Superior temporal gyrus (tissue), 1 donor: ENCODE measurements around the gene VTI1A.

Experiments
- DNase-seq: peaks from one replicate; pipeline ENCODE4 v3.0.0-alpha.2; 2016; ENCODE audit errors: extremely low spot score

The VTI1A gene

GRCh38 chr10:112546474-112546873 is 99.5 kb downstream of the VTI1A start:
- no peak for DNase-seq

DNA sequence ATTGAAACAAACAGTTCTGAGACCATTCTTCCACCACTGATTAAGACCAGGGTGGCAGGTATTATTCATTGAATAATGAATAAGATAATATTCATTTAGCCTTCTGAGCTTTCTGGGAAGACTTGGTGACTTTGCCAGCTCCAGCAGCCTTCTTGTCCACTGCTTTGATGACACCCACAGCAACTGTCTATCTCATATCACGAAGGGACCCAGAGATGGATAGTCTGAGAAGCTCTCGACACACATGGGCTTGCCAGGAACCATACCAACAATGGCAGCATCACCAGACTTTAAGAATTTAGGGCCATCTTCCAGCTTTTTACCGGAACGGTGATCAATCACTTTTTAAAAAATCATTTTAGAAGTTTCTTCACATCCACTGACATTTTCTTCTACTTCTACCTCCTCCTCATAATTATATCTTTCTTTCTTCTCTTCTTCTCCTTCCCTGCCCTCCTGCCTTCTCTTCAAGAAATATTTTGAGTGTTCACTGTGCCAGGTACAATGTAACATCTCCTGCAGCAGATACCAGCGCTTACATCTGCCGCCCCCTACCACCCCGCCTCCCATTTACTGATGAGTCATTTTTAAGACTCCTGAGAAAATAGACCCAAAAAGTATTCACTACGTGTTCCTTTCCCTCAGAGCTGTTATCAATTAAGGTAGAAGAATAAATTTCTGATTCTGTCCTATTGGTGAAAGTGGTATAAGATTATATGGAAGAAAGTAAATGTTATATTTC is 101.7 kb downstream of the VTI1A start:
- no peak for DNase-seq

GRCh38 chr10:112552593-112553110 is 105.6 kb downstream of the VTI1A start:
- no peak for DNase-seq

- no peak for DNase-seq
Observed at GRCh38 chr10:112553315-112553714, 106.3 kb downstream of the VTI1A start.

DNA sequence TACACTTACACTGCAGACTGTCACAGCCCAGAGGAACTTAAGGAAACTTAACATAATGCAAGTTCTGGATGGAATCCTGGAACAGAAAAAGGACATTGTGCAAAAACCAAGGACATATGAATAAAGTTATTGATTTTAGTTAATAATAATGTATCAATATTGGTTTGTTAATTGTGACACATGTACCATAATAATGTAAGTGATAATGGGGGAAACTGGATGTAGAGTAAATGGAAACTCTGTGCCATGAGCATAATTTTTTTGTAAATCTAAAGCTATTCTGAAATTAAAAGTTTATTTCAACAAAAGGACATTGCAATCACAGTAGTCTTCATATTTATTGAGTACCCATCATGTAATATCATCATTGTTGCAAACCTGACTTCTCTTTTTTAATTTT is 107.2 kb downstream of the VTI1A start:
- no peak for DNase-seq

DNA sequence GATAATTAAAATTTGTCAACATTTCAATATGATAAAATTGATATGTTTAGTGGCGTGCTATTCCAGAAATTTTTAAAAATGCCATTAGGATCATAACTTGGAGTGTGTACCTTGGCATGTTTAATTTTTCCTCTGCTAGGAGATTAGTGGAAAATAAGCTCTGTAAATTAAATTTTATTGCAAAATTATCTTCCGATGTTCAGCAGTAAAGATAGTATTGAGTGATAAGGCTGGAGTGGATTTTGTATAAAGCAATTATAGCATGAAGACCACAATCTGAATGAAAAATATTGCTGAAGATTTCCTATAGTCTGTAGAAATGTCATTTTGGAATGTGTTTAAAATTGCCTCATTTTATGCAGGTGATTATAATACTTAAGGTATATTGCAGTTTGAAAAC is 110.2 kb downstream of the VTI1A start:
- DNase-seq: no peak

GRCh38 chr10:112558476-112559142 is 111.6 kb downstream of the VTI1A start:
- no peak for DNase-seq

DNA sequence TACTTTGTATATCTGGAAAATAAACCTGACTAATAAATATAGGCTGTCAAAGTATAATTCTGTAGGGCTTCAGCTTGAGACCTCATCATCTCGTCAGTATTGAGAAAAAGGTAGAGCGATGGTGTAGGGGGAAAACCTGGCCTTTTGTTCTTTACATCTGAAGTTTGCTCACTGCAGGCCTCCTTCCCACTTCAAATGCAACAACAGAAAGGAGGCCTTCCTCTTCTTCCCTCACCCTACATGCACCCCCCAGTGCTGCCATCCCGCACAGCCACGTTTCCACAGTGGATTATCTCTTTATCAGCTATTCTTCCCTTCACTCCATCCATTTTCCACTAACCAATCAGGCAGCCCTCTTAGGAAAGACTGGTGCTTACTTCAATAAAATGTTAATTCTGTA is 112.3 kb downstream of the VTI1A start:
- DNase-seq: no peak

GRCh38 chr10:112562122-112562521 is 115.1 kb downstream of the VTI1A start:
- no peak for DNase-seq

DNA sequence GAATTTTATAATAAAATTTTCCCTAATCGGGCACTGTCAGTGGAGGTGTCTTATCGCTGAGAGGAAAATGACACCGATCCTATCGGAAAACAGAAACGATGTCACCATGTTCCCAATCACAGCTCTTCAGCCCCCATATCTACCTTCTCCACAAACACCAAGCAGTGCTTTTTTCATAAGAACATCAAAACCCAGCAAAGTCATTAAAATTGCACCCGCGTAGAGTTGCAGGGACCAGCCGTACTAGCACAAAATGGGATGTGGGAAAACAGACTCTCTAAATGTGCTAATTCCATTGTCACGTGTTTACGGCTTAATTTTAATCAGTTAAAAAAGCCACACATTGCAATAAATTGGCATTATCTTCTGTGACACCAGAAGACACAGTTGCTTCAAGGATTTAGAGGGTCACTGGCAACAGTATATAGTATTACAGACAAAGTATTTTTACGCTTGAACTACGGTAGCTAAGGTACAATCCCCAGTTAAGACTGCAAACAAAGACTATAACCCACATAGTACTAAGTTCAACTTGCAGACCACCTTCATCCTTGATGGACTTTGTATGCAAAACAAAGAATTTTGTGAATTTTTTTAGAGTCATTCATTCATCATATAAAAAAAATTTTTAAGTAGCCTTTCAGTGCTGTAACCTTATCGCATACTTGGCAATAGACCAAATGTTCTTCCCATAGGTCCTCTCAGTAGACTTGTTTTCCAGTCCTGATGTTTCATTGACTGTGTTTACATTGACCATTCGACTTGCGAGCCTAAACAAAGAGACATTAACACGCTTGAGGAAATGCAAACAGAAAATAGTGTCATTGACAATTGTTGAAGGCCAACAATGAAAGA is 116.0 kb downstream of the VTI1A start:
- no peak for DNase-seq

DNA sequence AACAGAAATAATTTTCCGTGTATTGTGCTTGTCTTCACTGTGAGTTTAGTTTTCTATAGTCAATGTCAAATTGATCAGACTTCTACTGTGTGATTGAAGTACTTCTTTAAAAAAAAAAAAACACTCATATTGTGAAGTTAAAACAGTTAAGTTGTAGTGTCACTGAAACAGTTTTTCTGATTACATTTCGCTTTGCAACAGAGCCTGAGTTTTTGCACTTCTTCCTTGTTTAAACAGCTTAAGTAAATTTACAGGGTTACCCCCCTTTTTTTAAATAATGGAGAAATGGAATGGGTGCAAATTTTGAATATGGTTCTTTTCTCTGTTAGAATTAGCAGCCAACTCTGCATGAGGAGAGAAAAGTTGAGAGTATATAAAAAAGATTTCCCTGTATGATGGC is 117.3 kb downstream of the VTI1A start:
- DNase-seq: no peak

DNA sequence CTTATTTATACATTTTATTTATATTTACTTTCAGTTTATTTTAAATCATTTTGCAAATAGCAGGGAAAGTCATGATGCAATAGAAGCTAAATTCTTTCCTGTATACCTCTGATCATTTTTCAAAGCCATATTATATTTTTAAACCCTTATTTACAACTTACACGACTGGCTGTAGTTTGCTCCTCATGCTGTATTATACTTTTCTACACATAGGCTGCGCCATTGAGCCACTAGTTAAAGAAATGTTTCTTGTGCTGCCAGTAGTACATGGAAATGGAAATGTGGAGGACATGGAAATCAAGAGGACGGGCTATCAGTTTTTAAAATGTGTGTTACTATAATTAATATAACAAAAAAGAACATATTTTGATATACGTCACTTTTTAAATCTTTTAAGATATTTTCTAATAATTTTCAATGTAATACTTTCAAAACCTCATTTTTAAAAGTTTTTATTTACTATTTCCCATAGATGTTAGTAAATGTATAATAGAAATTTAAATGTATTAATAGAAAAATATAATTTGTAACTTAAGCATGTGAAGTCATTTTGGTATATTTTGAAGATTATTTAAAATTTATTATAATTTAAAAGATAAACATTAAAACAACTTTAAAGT is 118.5 kb downstream of the VTI1A start:
- DNase-seq: peak; percentile 84

DNA sequence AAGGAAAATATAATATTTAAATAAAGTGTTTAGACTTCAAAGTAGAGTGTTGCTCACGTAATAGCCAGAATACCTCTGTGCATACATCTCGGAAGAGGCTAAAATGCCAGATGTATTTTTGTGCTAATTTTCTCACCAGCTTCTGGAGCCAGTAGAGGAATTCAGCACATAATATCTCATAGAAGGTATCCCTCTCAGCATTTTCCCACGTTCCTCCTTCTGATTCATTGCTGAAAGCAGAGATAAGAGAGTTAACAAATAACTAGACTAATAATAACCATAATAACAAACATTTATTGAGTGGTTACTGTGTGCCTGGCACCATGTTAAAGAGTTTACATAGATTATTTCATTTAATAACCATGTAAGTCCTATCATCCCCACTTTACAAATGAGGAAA is 123.6 kb downstream of the VTI1A start:
- no peak for DNase-seq

DNA sequence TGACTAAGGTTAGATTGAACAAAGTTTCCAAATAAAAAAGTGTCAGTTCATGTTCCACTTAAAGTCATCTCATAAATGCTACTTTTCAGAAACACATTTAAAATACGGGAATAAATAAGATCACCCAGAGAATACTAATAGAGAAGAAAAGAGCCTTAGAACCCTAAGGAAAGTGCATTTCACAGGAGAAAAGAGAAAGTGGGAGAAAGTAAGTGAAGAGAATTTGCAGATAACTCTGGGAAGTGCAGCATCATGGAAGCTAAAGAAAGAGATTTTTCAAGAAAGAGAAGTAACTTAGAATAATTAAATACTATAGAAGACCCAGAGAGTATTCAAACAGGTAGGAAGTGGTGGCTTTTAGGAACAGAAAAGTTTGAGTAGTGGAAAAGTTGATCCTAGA is 132.6 kb downstream of the VTI1A start:
- no peak for DNase-seq

GRCh38 chr10:112580267-112580666 is 133.3 kb downstream of the VTI1A start:
- no peak for DNase-seq

DNA sequence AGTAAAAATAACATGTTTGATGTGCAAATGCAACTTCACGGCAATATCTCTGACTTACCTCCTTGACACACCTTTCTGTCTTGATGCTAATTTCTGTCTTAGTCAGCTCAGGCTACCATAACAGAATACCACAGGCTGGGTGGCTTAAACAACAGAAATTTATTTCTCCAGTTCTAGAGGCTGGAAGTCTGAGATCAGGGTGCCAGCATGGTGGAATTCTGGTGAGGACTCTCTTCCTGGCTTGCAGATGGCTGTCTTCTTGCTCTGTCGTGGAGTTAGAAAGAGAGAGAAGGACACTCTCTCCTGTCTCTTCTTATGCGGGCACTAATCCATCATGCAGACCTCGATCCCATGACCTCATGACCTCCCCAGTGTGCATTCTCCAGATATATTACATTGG is 134.9 kb downstream of the VTI1A start:
- DNase-seq: no peak

- DNase-seq: no peak
Observed at GRCh38 chr10:112583236-112583939, 136.4 kb downstream of the VTI1A start.

- no peak for DNase-seq
Observed at GRCh38 chr10:112584276-112584675, 137.3 kb downstream of the VTI1A start.

GRCh38 chr10:112585126-112585525 is 138.1 kb downstream of the VTI1A start:
- DNase-seq: peak; percentile 57

DNA sequence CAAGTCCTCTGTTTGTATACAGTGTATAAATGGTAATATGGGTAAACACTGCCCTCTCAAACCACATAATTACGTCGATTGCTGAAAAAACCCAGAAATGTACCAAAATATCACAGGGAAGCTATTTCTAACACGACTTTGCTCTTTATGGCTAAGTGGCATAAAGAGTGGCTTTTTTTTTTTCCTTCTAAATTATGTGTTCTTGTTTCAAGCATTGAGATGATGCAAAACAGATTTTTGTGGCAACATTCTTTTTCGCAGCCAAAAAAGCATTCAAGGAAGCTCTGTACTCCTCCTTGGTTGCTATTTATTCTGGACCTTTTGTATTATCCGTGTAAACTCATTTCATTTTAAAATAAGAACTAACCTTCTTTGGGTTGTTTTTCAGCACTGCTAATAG is 138.9 kb downstream of the VTI1A start:
- peak; percentile 59 for DNase-seq

DNA sequence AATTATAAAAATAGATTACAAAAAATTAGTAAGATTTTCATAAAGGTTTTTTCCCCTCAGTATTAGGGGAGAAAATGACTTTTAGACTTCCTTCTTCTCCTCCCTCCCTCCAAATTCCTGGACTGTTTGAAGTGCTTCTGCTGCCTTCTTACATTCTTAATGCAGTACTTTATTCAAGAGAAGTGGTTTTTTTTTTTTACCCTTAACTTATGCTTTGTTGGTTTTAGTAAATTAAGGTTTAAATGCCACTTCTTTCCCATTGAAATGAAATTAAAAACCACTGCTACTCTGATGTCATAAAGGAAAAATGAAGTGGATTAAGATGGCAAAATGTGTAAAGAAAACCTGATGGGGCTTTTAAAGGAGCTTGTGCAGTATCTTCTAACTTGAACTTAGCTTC is 140.7 kb downstream of the VTI1A start:
- DNase-seq: no peak
